Ovary (tissue), 9 donors: ENCODE data around the gene ZNF70. TPM values are rescaled to one million over a fixed set of nuclear protein-coding genes. Genes with fewer than 3 reads are reported as not detected.

Experiments used
- DNase-seq, 5 donors: peaks; one replicate each; pipeline ENCODE4 v3.0.0-alpha.2; 2019 to 2020
- H3K27ac ChIP-seq, 2 donors: fragments of 200-600 bp; one replicate each; pipeline versions ENCODE4 v1.5.1 to v1.8.0; 2019 to 2022
- H3K27me3 ChIP-seq: fragments of 200-600 bp; one replicate; pipeline ENCODE4 v1.8.0; 2022
- H3K36me3 ChIP-seq: fragments of 200-600 bp; sonication (generic); one replicate; pipeline ENCODE4 v1.5.1; 2019
- H3K4me1 ChIP-seq: one replicate; pipeline ENCODE4 v1.8.1; 2013; ENCODE audit warnings: mild to moderate bottlenecking, moderate library complexity; ENCODE audit not compliant: insufficient read depth
- H3K4me3 ChIP-seq: fragments of 200-600 bp; sonication (generic); one replicate; pipeline ENCODE4 v1.5.1; 2017
- H3K9me3 ChIP-seq, 2 donors: fragments of 200-600 bp in 1 of 2; sonication (generic) in 1 of 2; one replicate each; pipeline versions ENCODE4 v1.5.1 to v1.8.1; 2013 to 2019; ENCODE audit warnings: mild to moderate bottlenecking in 1 of 2, moderate library complexity in 1 of 2
- CTCF ChIP-seq, 3 donors: fragments of 450-650 bp in 2 of 3; fragments of 200-600 bp in 1 of 3; IDR thresholded peaks; one replicate each; pipeline versions ENCODE4 v1.5.1 to v1.8.0; 2016 to 2022; ENCODE audit warnings: antibody characterized with exemption in 3 of 3, mild to moderate bottlenecking in 1 of 3
- EP300 ChIP-seq: sonication (generic); formaldehyde crosslinking; IDR thresholded peaks from one replicate; pipeline ENCODE4 v1.6.1; 2017; ENCODE audit warnings: antibody characterized with exemption
- POLR2A ChIP-seq: fragments of 450-650 bp; IDR thresholded peaks from one replicate; pipeline ENCODE4 v1.6.1; 2017; ENCODE audit warnings: antibody characterized with exemption, mild to moderate bottlenecking, moderate library complexity
- WGBS, 3 donors: extraction: QIAGEN DNeasy Blood & Tissue Kit in 1 of 3; methylation state at CpG; one replicate each; pipeline versions ENCODE4 v1.1.5 to v1.1.7; 2013 to 2017; 5-methylcytosine and 5-hydroxymethylcytosine counted together
- intact Hi-C, 4 donors: fragments of 100-400 bp; cut with DNase I; formaldehyde crosslinking; loops; one replicate each; pipeline versions ENCODE4 v1.11.0 to v1.15.1; 2022 to 2023
- polyA plus RNA-seq, 2 donors: library from polyadenylated mRNA; stranded (reverse); fragments of 200-250 nt in 1 of 2; fragments of 350-450 nt in 1 of 2; fragmentation: Illumina TruSeq in 1 of 2; extraction: RNeasy Lipid Tissue Mini Kit (QIAGEN cat#74804) in 1 of 2; gene quantifications; one replicate each; pipeline ENCODE4 v1.2.3, GENCODE V29; 2013 to 2014
- total RNA-seq, 7 donors: library from RNA; depleted of rRNA in 2 of 7; stranded (reverse); fragments of >200 nt in 2 of 7; fragmentation: NEBNext Ultra II Directional in 3 of 7; extraction: Animal tissue kit (Norgen Biotek cat#: 25700) in 3 of 7; gene quantifications; one replicate each; pipeline versions ENCODE4 v1.1.0 to v1.2.4, GENCODE V29; 2016 to 2023
- donor health status: DM: no; HTN: no; CAD: no; lungs with moderate emphysema.
- donor health status: DM: no; HTN: no; CAD: no.
- donor health status: Bipolar disorder and iron deficiency.
- donor health status: DM: yes; HTN: yes; CAD: no.
- donor health status: DM: no; HTN: no; CAD: no.
- donor health status: DM: yes; HTN: yes; CAD: no.

The ZNF70 gene
- total and polyA plus RNA-seq, 9 donors, result 3.8 to 21.6 (median 16.1) TPM

- no peaks in the 10 kb centered on the region for H3K9me3 ChIP-seq
- peaks cover 8% of the 10 kb centered on the region for H3K4me1 ChIP-seq
- DNase-seq, result no peak
- WGBS, 3 donors, result 7 to 26% (median 23%) methylated on average over 9 to 17 of the region's 17 CpGs
- H3K36me3 ChIP-seq, result no peaks in the 10 kb centered on the region
- no peak for TF ChIP-seq POLR2A
- no peak for TF ChIP-seq CTCF (IDR thresholded peaks at IDR 0.05)
- TF ChIP-seq EP300, result no peak
- H3K27me3 ChIP-seq, result no peaks in the 10 kb centered on the region
- no peak overlapping the region for H3K4me3 ChIP-seq
- intact Hi-C loops, result loop anchor here in 1 of 4 donors (5.0 kb wide), 1 partner anchor 51 kb away; no protein-coding TSS in a partner anchor
- H3K27ac ChIP-seq, result no peak overlapping the region
These were observed 12.7 kb upstream of the ZNF70 start for GRCh38 chr22:23763579-23763945.

- intact Hi-C loops, result loop anchor here in 1 of 4 donors (5.0 kb wide), 1 partner anchor 51 kb away; no protein-coding TSS in a partner anchor
- Histone ChIP-seq H3K4me1 (peaks cover 6% of the 10 kb centered on the region), H3K27me3 (no peaks in the 10 kb centered on the region), H3K9me3 (no peaks in the 10 kb centered on the region), H3K27ac (no peak within 1 kb of the TSS), H3K4me3 (no peak within 1 kb of the TSS), H3K36me3 (no peaks in the 10 kb centered on the region)
- WGBS, 3 donors, result 40 to 47% (median 44%) methylated on average over 22 to 23 of the region's 23 CpGs
- no peak for TF ChIP-seq EP300
- TF ChIP-seq CTCF (IDR thresholded peaks at IDR 0.05), result no peak
- no peak for TF ChIP-seq POLR2A
- DNase-seq, result no peak
These were observed 12.1 kb upstream of the ZNF70 start, which contains the start of gene C22orf15 for GRCh38 chr22:23762842-23763578. C22orf15 (plus strand) TSS chr22:23762990; CDS start chr22:23763307, 317 bp downstream.

GRCh38 chr22:23760056-23760455, 9.1 kb upstream of the ZNF70 start:
- no peak for TF ChIP-seq CTCF (IDR thresholded peaks at IDR 0.05)
- no peak for TF ChIP-seq EP300
- TF ChIP-seq POLR2A, result no peak
- no peak overlapping the region for H3K27ac ChIP-seq
- no peak for DNase-seq
- intact Hi-C loops, result loop anchor here in 1 of 4 donors (5.0 kb wide), 1 partner anchor 48 kb away; no protein-coding TSS in a partner anchor
- H3K4me3 ChIP-seq, result no peak overlapping the region
- no peaks in the 10 kb centered on the region for H3K27me3 ChIP-seq
- H3K4me1 ChIP-seq, result peaks cover 3% of the 10 kb centered on the region
- H3K36me3 ChIP-seq, result no peaks in the 10 kb centered on the region
- 79 to 82% (median 81%) methylated on average over 6 of the region's 6 CpGs for WGBS, 3 donors
- no peaks in the 10 kb centered on the region for H3K9me3 ChIP-seq

- 74 to 89% (median 77%) methylated on average over 4 of the region's 4 CpGs for WGBS, 3 donors
- Histone ChIP-seq H3K4me3 (no peak overlapping the region), H3K27ac (no peak overlapping the region), H3K27me3 (no peaks in the 10 kb centered on the region), H3K36me3 (no peaks in the 10 kb centered on the region), H3K9me3 (no peaks in the 10 kb centered on the region), H3K4me1 (peaks cover 3% of the 10 kb centered on the region)
- no peak for DNase-seq
- TF ChIP-seq CTCF (IDR thresholded peaks at IDR 0.05), result no peak
- TF ChIP-seq POLR2A, result no peak
- no peak for TF ChIP-seq EP300
- intact Hi-C loops, result no loop called here
These were observed 8.7 kb upstream of the ZNF70 start for GRCh38 chr22:23759566-23759965.
